Measurements from ENCODE around the gene COL4A2. TPM values are rescaled to one million over a fixed set of nuclear protein-coding genes. Genes with fewer than 3 reads are reported as not detected.

The COL4A2 gene
- total RNA-seq (2014; rRNA removed; shearing (Covaris generic)) (455 and 524 TPM in 2 replicates), polyA plus RNA-seq (2016; fragmentation: Nextera tagmentation; extraction: Ambion mirVana) (137 and 146 TPM in 2 replicates)

GRCh38 chr13:110306960-110307766, at the start of gene COL4A2, which contains the start of gene COL4A1:
COL4A2 (plus strand) TSS chr13:110307284; CDS start chr13:110307904, 620 bp downstream.
COL4A1 (minus strand) TSS chr13:110307157; CDS start chr13:110307027, 130 bp downstream.
- in situ Hi-C loops (cut with MboI): no loop called here
- peaks cover 67% of the 10 kb centered on the region for H3K79me2 ChIP-seq (ENCODE audit: insufficient read depth)
- peak within 1 kb of the TSS; percentile 85 for H3K9ac ChIP-seq
- peaks cover 36% of the 10 kb centered on the region for H3F3A ChIP-seq (ENCODE audit: insufficient read depth)
- H3K36me3 ChIP-seq (ENCODE audit: low read depth): peaks cover 4% of the 10 kb centered on the region; the same call in 1 of the 2 replicates
- H3K4me2 ChIP-seq (ENCODE audit: unreplicated experiment): peak within 1 kb of the TSS; percentile 99
- WGBS, 2 experiments (ENCODE audit: low coverage in 1 of 2, low lambda C conversion rate in 2 of 2, missing lambda C conversion rate in 2 of 2): 0 to 1% methylated on average over 33 to 78 of the region's 96 CpGs
- no peaks in the 10 kb centered on the region for H3K9me2 ChIP-seq (ENCODE audit: insufficient read depth)
- H3K4me3 ChIP-seq: peak within 1 kb of the TSS; percentile 89
- DNase-seq: peak; percentile 79
- H4K20me1 ChIP-seq (ENCODE audit: insufficient read depth): no peaks in the 10 kb centered on the region
- H3K9me3 ChIP-seq (ENCODE audit: low read depth): no peaks in the 10 kb centered on the region
- H3K4me1 ChIP-seq (ENCODE audit: insufficient read depth): peaks cover 38% of the 10 kb centered on the region
- H3K27ac ChIP-seq: peak within 1 kb of the TSS; percentile 47
- peak within 1 kb of the TSS; percentile 79 for H2AFZ ChIP-seq
- H3K27me3 ChIP-seq (replicated peaks; ENCODE audit: insufficient read depth): no peaks in the 10 kb centered on the region
- TF ChIP-seq EZH2 (IDR thresholded peaks at IDR 0.05; ENCODE audit: insufficient read depth, poor library complexity, severe bottlenecking) (no peak), EZH2phosphoT487 (IDR thresholded peaks at IDR 0.05; ENCODE audit: insufficient read depth, low read depth) (no peak)

DNA sequence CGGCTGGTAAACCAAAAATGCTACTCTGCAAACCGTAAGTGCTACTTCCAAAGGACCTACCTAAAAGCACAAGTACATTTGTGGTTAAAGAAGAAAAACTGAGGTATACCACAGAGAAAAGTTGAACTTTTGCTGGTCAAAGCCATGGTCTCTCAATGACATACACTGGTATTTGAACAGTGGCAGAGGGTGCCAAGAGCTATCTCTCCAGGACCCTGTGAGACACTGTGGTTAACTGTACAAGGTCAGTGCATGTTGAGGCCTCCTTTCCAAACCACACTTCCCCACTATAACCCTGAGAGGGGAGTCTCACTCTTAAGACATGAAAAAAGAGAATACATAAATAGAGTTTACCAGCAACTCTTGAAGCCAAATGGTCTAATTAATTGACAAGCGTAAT, 49.7 kb upstream of the COL4A2 start:
- Histone ChIP-seq H3K4me3 (no peak overlapping the region), H3K4me1 (ENCODE audit: insufficient read depth) (peaks cover 15% of the 10 kb centered on the region), H3K27ac (no peak overlapping the region), H3K27me3 (replicated peaks; ENCODE audit: insufficient read depth) (no peaks in the 10 kb centered on the region), H3K9me2 (ENCODE audit: insufficient read depth) (no peaks in the 10 kb centered on the region), H3F3A (ENCODE audit: insufficient read depth) (peaks cover 29% of the 10 kb centered on the region), H3K9ac (no peak overlapping the region), H3K36me3 (ENCODE audit: low read depth) (no peaks in the 10 kb centered on the region), H4K20me1 (ENCODE audit: insufficient read depth) (no peaks in the 10 kb centered on the region), H3K4me2 (ENCODE audit: unreplicated experiment) (no peak overlapping the region), H2AFZ (no peak overlapping the region), H3K9me3 (ENCODE audit: low read depth) (no peaks in the 10 kb centered on the region), H3K79me2 (ENCODE audit: insufficient read depth) (peaks cover 27% of the 10 kb centered on the region)
- in situ Hi-C loops (cut with MboI): no loop called here
- WGBS, 2 experiments (ENCODE audit: low coverage in 1 of 2, low lambda C conversion rate in 2 of 2, missing lambda C conversion rate in 2 of 2): 95 to 98% methylated on average over 3 of the region's 3 CpGs
- DNase-seq: no peak
- no peak for TF ChIP-seq EZH2 (IDR thresholded peaks at IDR 0.05; ENCODE audit: insufficient read depth, poor library complexity, severe bottlenecking)
- TF ChIP-seq EZH2phosphoT487 (IDR thresholded peaks at IDR 0.05; ENCODE audit: insufficient read depth, low read depth): no peak

DNA sequence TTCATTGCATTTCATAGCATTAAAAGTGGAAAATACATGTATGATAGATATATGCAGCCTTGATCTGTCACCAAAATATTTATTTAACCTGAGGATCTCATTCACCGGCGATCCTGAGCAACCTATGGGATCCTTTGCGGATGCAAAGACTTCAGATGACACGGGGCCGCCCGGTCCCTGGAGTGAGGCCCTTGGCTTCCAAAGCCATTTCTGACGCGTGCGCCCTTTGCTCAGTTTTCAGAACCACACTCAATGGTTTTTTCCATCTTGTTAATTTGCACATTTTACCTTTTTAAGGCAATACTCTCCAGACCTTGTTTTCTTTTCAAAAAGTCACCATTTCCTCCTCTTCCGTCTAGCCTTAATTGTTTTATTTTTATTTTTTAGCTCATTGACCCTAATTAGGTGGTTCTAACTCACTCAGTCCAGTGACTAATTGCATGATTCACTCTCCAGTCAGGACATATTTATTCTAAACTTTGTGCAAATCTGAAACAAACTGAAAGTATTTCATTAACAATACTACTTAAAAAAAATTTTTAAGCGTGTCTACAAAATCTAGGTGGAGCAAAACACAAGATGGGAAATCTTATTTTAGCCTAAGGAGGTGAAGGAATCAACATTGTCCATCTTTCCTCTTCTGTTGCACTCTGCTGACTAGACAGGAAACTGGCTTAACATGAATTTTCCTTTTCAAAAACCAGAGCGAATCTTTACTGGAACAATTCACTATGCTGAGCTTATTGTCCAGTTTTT, 48.0 kb upstream of the COL4A2 start:
- H3K27me3 ChIP-seq (replicated peaks; ENCODE audit: insufficient read depth): no peaks in the 10 kb centered on the region
- peak overlapping the region; percentile 49 for H3K4me3 ChIP-seq
- WGBS, 2 experiments (ENCODE audit: low coverage in 1 of 2, low lambda C conversion rate in 2 of 2, missing lambda C conversion rate in 2 of 2): 81 to 83% methylated on average over 12 of the region's 12 CpGs
- no peaks in the 10 kb centered on the region for H3K9me2 ChIP-seq (ENCODE audit: insufficient read depth)
- peak overlapping the region; percentile 23 for H3K9ac ChIP-seq
- peak overlapping the region; percentile 39 for H3K27ac ChIP-seq
- in situ Hi-C loops (cut with MboI): no loop called here
- peak; percentile 53 for DNase-seq
- TF ChIP-seq EZH2 (IDR thresholded peaks at IDR 0.05; ENCODE audit: insufficient read depth, poor library complexity, severe bottlenecking) (no peak), EZH2phosphoT487 (IDR thresholded peaks at IDR 0.05; ENCODE audit: insufficient read depth, low read depth) (no peak)
- no peaks in the 10 kb centered on the region for H3K9me3 ChIP-seq (ENCODE audit: low read depth)
- no peaks in the 10 kb centered on the region for H3K36me3 ChIP-seq (ENCODE audit: low read depth)
- peak overlapping the region; percentile 7 for H2AFZ ChIP-seq
- peaks cover 26% of the 10 kb centered on the region for H3F3A ChIP-seq (ENCODE audit: insufficient read depth)
- H3K4me1 ChIP-seq (ENCODE audit: insufficient read depth): peaks cover 15% of the 10 kb centered on the region
- peak overlapping the region; percentile 74 for H3K4me2 ChIP-seq (ENCODE audit: unreplicated experiment)
- H4K20me1 ChIP-seq (ENCODE audit: insufficient read depth): no peaks in the 10 kb centered on the region
- peaks cover 27% of the 10 kb centered on the region for H3K79me2 ChIP-seq (ENCODE audit: insufficient read depth)

- Histone ChIP-seq H4K20me1 (ENCODE audit: insufficient read depth) (no peaks in the 10 kb centered on the region), H3K4me3 (peak overlapping the region; percentile 49), H2AFZ (peak overlapping the region; percentile 7; the same call in 1 of the 2 replicates), H3K9ac (peak overlapping the region; percentile 23), H3F3A (ENCODE audit: insufficient read depth) (peaks cover 20% of the 10 kb centered on the region; the same call in 1 of the 2 replicates), H3K9me3 (ENCODE audit: low read depth) (no peaks in the 10 kb centered on the region), H3K36me3 (ENCODE audit: low read depth) (no peaks in the 10 kb centered on the region), H3K27ac (peak overlapping the region; percentile 39), H3K27me3 (replicated peaks; ENCODE audit: insufficient read depth) (no peaks in the 10 kb centered on the region), H3K4me1 (ENCODE audit: insufficient read depth) (peaks cover 15% of the 10 kb centered on the region), H3K79me2 (ENCODE audit: insufficient read depth) (peaks cover 27% of the 10 kb centered on the region), H3K4me2 (ENCODE audit: unreplicated experiment) (peak overlapping the region; percentile 74), H3K9me2 (ENCODE audit: insufficient read depth) (no peaks in the 10 kb centered on the region)
- TF ChIP-seq EZH2phosphoT487 (IDR thresholded peaks at IDR 0.05; ENCODE audit: insufficient read depth, low read depth) (no peak), EZH2 (IDR thresholded peaks at IDR 0.05; ENCODE audit: insufficient read depth, poor library complexity, severe bottlenecking) (no peak)
- no peak for DNase-seq
- 54 to 55% methylated on average over 6 of the region's 6 CpGs for WGBS, 2 experiments (ENCODE audit: low coverage in 1 of 2, low lambda C conversion rate in 2 of 2, missing lambda C conversion rate in 2 of 2)
- in situ Hi-C loops (cut with MboI): no loop called here
Observed at GRCh38 chr13:110259651-110260050, 47.4 kb upstream of the COL4A2 start.
